Transverse colon (tissue), 4 donors: ENCODE measurements around the gene RMI2. TPM values are rescaled to one million over a fixed set of nuclear protein-coding genes. Genes with fewer than 3 reads are reported as not detected.
"Not testable (repeated sequence)": the region's sequence is repeated elsewhere in the genome, so short reads cannot be mapped to it uniquely, and the experiment has no call there.

ENCODE experiments used
- DNase-seq: peaks from one replicate; pipeline ENCODE4 v3.0.0-alpha.2; 2019
- H3K27ac ChIP-seq, 4 donors: fragments of 200-600 bp; sonication (generic); 2 replicates each; pipeline ENCODE4 v1.5.1; 2016 to 2018; ENCODE audit warnings: inconsistent platforms in 4 of 4
- H3K27me3 ChIP-seq: fragments of 200-600 bp; sonication (generic); 2 replicates; pipeline ENCODE4 v1.5.1; 2017; ENCODE audit warnings: inconsistent platforms
- H3K36me3 ChIP-seq, 4 donors: fragments of 200-600 bp; sonication (generic); 2 replicates each; pipeline ENCODE4 v1.5.1; 2017 to 2019; ENCODE audit warnings: inconsistent platforms in 4 of 4
- H3K4me1 ChIP-seq, 4 donors: fragments of 200-600 bp; sonication (generic); 2 replicates each; pipeline ENCODE4 v1.5.1; 2017 to 2020; ENCODE audit warnings: inconsistent platforms in 4 of 4
- H3K4me3 ChIP-seq, 4 donors: fragments of 200-600 bp; sonication (generic); 1 replicate in 1 of 4; 2 replicates in 3 of 4; pipeline versions ENCODE4 v1.5.1 to v1.6.1; 2017 to 2019; ENCODE audit warnings: inconsistent platforms in 4 of 4
- H3K9me3 ChIP-seq, 2 donors: fragments of 200-600 bp; sonication (generic); 2 replicates each; pipeline ENCODE4 v1.5.1; 2017 to 2019; ENCODE audit warnings: inconsistent platforms in 2 of 2
- EP300 ChIP-seq: sonication (generic); formaldehyde crosslinking; IDR thresholded peaks from one replicate; pipeline ENCODE4 v1.6.1; 2017; ENCODE audit warnings: antibody characterized with exemption, low read depth
- POLR2A ChIP-seq: fragments of 450-650 bp; IDR thresholded peaks from one replicate; pipeline ENCODE4 v1.6.1; 2016; ENCODE audit warnings: antibody characterized with exemption, mild to moderate bottlenecking, moderate library complexity
- POLR2AphosphoS5 ChIP-seq, 3 donors: sonication (generic); formaldehyde crosslinking; IDR thresholded peaks; one replicate each; pipeline ENCODE4 v1.6.1; 2016; ENCODE audit warnings: antibody characterized with exemption in 3 of 3
- WGBS, 2 donors: methylation state at CpG; one replicate each; pipeline ENCODE4 v1.1.5; 2018; ENCODE audit warnings: low coverage in 1 of 2; 5-methylcytosine and 5-hydroxymethylcytosine counted together
- in situ Hi-C, 4 donors: fragments of 200-750 bp; cut with MboI; loops; one replicate each; pipeline versions ENCODE4 v1.15.0 to v1.15.1; 2017; ENCODE audit warnings: low sequenced_read_pairs in 3 of 4, low pct_ligation_motif_present in 1 of 4, low pct_unique_long_range_greater_than_20kb in 1 of 4
- intact Hi-C: fragments of 100-400 bp; cut with DNase I; formaldehyde crosslinking; loops from one replicate; pipeline ENCODE4 v1.15.1; 2023; ENCODE audit warnings: low total_unique reads
- total RNA-seq, 4 donors: library from RNA; depleted of rRNA; stranded (reverse); fragments of >200 nt; gene quantifications; one replicate each; pipeline ENCODE4 v1.1.0, GENCODE V29; 2016
- TF ChIP-seq, protein P1 (sequence below), 5 experiments: fragments of 200-600 bp in 3 of 5; fragments of 450-650 bp in 2 of 5; sonication (generic) in 3 of 5; IDR thresholded peaks; 1 replicate in 2 of 5; 2 replicates in 3 of 5; pipeline ENCODE4 v1.5.1; 2016 to 2017; ENCODE audit warnings: antibody characterized with exemption in 5 of 5, inconsistent platforms in 3 of 5, mild to moderate bottlenecking in 2 of 5, moderate library complexity in 1 of 5

Gene RMI2
- total RNA-seq, 4 donors from 2014 or later, result 2.3 to 2.9 TPM; not detected in 2

DNA sequence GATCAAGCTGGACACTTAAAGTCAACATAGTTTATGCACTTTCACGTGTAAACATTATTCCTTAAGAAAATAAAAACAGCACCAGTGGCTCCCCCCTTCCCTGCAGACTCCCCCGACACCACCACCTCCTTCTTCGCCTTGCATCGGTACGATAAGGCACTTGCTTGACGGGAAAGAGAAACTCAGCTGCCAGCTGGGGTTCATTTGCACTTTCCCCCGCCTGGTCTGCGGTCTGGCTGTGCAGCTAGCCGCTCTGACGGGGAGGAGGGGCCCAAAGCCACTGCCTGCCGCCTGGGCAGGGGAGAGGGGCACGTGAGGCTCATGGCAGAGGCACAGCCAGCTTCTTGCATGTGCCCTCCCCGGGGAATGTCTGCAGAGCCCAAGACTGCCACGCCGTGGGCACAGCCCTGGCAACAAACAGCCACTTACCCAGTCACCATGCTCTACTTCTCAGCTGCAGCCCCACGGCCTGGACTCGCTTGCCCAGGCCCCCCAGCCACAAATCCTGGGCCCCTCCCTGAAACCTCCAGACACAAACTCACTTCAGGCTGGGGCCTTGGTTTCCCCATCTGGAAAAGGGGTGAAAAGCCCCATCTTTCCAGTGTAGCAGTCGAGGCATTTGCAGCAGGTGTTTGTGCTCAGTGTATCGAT, 47.6 kb upstream of the RMI2 start:
- in situ Hi-C loops (no loop called here), intact Hi-C loops (no loop called here)
- WGBS, 2 donors, result 10 to 80% methylated on average over 1 to 19 of the region's 19 CpGs
- TF ChIP-seq, protein P1, sequence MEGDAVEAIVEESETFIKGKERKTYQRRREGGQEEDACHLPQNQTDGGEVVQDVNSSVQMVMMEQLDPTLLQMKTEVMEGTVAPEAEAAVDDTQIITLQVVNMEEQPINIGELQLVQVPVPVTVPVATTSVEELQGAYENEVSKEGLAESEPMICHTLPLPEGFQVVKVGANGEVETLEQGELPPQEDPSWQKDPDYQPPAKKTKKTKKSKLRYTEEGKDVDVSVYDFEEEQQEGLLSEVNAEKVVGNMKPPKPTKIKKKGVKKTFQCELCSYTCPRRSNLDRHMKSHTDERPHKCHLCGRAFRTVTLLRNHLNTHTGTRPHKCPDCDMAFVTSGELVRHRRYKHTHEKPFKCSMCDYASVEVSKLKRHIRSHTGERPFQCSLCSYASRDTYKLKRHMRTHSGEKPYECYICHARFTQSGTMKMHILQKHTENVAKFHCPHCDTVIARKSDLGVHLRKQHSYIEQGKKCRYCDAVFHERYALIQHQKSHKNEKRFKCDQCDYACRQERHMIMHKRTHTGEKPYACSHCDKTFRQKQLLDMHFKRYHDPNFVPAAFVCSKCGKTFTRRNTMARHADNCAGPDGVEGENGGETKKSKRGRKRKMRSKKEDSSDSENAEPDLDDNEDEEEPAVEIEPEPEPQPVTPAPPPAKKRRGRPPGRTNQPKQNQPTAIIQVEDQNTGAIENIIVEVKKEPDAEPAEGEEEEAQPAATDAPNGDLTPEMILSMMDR (IDR thresholded peaks at IDR 0.05), result peak in 1 of 5 experiments; percentile 15
- no peak for TF ChIP-seq EP300
- TF ChIP-seq POLR2AphosphoS5 (IDR thresholded peaks at IDR 0.05), result peak in 1 of 3 donors; percentile 24
- TF ChIP-seq POLR2A, result no peak
- Histone ChIP-seq H3K36me3 (no peaks in the 10 kb centered on the region), H3K4me1 (peaks cover 3 to 19% (median 13%) of the 10 kb centered on the region in 4 donors), H3K9me3 (no peaks in the 10 kb centered on the region), H3K4me3 (peak overlapping the region in 1 of 4 donors; percentile 31), H3K27me3 (no peaks in the 10 kb centered on the region), H3K27ac (peak overlapping the region in 3 of 4 donors; percentile 7 to 38 (median 14))
- DNase-seq, result peak; percentile 84

DNA sequence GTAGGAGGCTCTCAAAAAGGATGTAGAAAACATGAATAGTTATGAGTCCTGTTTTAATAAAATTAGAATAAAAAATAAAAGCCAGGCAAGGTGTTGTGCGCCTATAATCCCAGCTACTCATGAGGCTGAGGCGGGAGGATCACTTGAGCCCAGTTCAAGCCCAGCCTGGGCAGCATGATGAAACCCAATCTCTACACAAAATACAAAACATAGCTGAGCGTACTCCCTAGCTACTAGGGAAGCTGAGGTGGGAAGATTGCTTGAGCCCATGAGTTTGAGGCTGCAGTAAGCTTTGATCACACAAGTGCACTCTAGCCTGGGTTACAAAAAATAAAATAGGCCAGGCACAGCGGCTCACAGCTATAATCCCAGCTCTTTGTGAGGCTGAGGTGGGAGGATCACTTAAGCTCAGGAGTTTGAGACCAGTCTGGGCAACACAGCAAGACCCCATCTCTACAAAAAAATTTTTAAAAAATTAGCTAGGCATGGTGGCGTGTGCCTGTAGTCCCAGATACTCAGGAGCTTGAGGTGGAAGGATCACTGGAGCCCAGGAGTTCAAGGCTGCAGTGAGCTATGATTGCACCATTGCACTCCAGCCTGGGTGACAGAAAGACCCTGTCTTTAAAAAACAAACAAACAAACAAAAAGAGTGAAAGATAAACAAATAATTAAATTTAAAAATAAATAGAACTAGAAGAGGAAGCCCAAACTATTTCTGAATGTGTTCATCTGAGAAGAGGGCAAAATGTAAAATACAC, 46.9 kb upstream of the RMI2 start:
- no peaks in the 10 kb centered on the region for H3K27me3 ChIP-seq
- no peak for DNase-seq
- WGBS, 2 donors, result 85 to 89% methylated on average over 4 to 5 of the region's 5 CpGs
- in situ Hi-C loops (no loop called here), intact Hi-C loops (no loop called here)
- H3K4me3 ChIP-seq, result no peak overlapping the region
- no peaks in the 10 kb centered on the region for H3K36me3 ChIP-seq
- TF ChIP-seq POLR2AphosphoS5 (IDR thresholded peaks at IDR 0.05) (no peak), POLR2A (no peak), EP300 (no peak)
- H3K27ac ChIP-seq, result peak overlapping the region in 3 of 4 donors; percentile 7 to 38 (median 14)
- peaks cover 3 to 19% (median 13%) of the 10 kb centered on the region in 4 donors for H3K4me1 ChIP-seq
- H3K9me3 ChIP-seq, result no peaks in the 10 kb centered on the region

DNA sequence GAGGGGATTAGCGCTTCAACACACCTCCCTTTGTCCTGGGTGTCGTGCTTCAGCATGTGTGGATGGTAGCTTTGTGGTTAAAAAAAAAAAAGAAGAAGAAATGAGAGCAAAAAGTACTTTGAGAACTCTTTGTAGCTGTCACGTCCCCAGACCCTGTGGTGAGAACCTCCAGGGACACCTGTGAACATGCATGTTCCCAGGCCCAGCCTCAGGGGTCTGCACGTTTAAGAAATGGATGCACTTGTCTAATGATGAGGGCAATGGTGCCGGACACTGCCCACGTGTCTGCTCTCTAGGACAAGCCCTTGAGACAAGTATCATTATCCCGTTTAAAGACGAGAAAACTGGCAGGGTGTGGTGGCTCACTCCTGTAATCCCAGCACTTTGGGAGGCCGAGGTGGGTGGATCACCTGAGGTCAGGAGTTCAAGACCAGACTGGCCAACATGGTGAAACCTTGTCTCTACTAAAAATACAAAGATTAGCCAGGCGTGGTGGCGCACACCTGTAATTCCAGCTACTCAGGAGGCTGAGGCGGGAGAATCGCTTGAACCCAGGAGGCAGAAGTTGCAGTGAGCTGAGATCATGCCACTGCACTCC, 46.2 kb upstream of the RMI2 start:
- peaks cover 3 to 19% (median 13%) of the 10 kb centered on the region in 4 donors for H3K4me1 ChIP-seq
- H3K9me3 ChIP-seq, H3K27ac ChIP-seq, H3K4me3 ChIP-seq, H3K27me3 ChIP-seq, in situ Hi-C loops, DNase-seq, intact Hi-C loops, H3K36me3 ChIP-seq: not testable (repeated sequence)
- WGBS, 2 donors, result 71 to 86% methylated on average over 6 to 13 of the region's 13 CpGs

DNA sequence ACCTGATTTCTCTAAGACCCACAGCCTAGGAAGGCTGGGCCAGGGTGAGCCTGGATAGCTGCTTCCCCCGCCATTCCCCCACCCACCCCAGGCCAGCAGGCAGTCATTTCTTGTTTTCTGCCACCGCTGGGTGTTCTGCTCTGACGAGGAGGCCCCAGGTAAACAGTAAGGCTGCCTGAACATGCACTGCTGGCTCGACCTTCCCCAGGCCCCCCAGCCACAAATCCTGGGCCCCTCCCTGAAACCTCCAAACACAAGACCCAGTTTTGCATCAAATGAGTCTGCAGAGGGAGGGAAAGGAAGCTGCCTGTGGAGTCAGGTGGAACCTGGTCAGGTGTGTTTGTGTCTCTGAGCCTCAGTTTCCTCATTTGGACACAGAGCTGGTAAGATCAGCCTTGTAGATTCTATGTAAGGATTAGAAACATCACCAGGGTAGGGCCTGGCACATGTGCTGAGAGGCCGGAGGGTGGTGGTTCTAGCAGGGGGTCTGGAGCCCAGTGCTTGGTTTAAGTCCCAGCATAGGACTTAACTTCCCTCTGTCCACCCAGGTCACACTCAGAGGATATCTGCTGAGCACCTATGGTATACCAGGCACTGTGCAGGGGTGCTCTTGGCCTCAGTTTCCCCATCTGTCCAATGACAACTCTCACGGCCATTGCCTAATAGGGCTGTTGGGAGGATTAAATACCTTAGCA, 45.2 kb upstream of the RMI2 start:
- Histone ChIP-seq H3K36me3 (no peaks in the 10 kb centered on the region), H3K27ac (no peak overlapping the region), H3K4me3 (no peak overlapping the region), H3K9me3 (no peaks in the 10 kb centered on the region), H3K4me1 (peaks cover 3 to 19% (median 13%) of the 10 kb centered on the region in 4 donors), H3K27me3 (no peaks in the 10 kb centered on the region)
- no peak for TF ChIP-seq POLR2AphosphoS5 (IDR thresholded peaks at IDR 0.05)
- TF ChIP-seq POLR2A, result no peak
- TF ChIP-seq EP300, result no peak
- TF ChIP-seq, protein P1 (IDR thresholded peaks at IDR 0.05), result no peak
- in situ Hi-C loops (no loop called here), intact Hi-C loops (no loop called here)
- 87% methylated on average over 6 of the region's 6 CpGs; no CpG with 5 or more reads in 1 of the 2 donors for WGBS, 2 donors
- no peak for DNase-seq

DNA sequence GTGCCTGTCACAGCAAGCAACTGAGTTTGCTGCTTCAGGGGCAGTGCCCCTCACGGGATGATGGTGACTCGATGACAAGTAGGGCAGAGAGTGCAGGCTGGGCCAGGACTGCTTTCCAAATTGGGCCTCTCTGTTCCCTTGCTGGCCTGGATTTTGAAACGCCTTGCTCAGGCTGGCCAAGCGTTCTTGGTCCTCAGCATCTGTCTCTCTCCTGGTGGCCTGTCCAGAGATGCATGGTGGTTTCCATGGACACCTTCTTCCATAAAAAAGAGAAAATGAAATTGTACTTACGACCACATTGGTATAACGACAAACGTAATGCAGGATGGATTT, 44.7 kb upstream of the RMI2 start:
- intact Hi-C loops, result no loop called here
- no peak for DNase-seq
- H3K36me3 ChIP-seq, result no peaks in the 10 kb centered on the region
- TF ChIP-seq EP300 (no peak), POLR2AphosphoS5 (IDR thresholded peaks at IDR 0.05) (no peak), POLR2A (no peak)
- TF ChIP-seq, protein P1 (IDR thresholded peaks at IDR 0.05), result no peak
- in situ Hi-C loops, result no loop called here
- no peak overlapping the region for H3K27ac ChIP-seq
- 85 to 93% methylated on average over 6 to 7 of the region's 7 CpGs for WGBS, 2 donors
- peaks cover 3 to 19% (median 13%) of the 10 kb centered on the region in 4 donors for H3K4me1 ChIP-seq
- H3K4me3 ChIP-seq, result no peak overlapping the region
- no peaks in the 10 kb centered on the region for H3K9me3 ChIP-seq
- no peaks in the 10 kb centered on the region for H3K27me3 ChIP-seq
